ENCODE measurements around the gene SMIM13. TPM values are rescaled to one million over a fixed set of nuclear protein-coding genes. Genes with fewer than 3 reads are reported as not detected.
"Not testable (repeated sequence)": the region's sequence is repeated elsewhere in the genome, so short reads cannot be mapped to it uniquely, and the experiment has no call there.

Gene SMIM13
- polyA plus RNA-seq, 1 experiment = 9.0 TPM

DNA sequence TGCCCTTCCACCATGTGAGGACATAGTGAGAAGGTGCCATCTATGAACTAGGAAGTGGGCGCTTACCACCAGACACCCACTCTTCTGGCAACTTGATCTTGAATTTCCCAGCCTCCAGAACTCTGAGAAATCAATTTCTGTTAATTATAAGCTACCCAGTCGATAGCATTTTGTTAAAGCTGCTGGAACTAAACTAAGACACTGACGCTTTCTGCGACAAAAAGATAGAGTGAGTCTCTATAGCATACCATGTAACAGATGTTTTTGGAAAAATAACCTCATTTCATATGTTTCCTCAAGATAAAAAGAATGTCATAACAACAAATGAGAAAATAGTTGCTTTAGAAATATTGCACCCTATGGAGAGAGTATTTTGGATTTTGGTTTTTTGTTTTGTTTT, 15.4 kb upstream of the SMIM13 start:
- H3K9me3 ChIP-seq (ENCODE audit: control insufficient read depth, insufficient read depth, low read length) = no peaks in the 10 kb centered on the region
- DNase-seq (ENCODE audit: low read depth, low spot score) = no peak
- CTCF ChIA-PET = interaction anchor here (4.9 kb wide), 1 partner anchor 418 kb away, joined by 24 read pairs; no protein-coding TSS in a partner anchor
- no peak overlapping the region for H3K27ac ChIP-seq (ENCODE audit: low read depth, low read length)
- no peaks in the 10 kb centered on the region for H3K27me3 ChIP-seq (ENCODE audit: control insufficient read depth, insufficient read depth, low read length)
- no peak overlapping the region for H3K4me3 ChIP-seq (ENCODE audit: low read depth, low read length)
- POLR2A ChIA-PET = no interaction called here
- TF ChIP-seq, protein P1, sequence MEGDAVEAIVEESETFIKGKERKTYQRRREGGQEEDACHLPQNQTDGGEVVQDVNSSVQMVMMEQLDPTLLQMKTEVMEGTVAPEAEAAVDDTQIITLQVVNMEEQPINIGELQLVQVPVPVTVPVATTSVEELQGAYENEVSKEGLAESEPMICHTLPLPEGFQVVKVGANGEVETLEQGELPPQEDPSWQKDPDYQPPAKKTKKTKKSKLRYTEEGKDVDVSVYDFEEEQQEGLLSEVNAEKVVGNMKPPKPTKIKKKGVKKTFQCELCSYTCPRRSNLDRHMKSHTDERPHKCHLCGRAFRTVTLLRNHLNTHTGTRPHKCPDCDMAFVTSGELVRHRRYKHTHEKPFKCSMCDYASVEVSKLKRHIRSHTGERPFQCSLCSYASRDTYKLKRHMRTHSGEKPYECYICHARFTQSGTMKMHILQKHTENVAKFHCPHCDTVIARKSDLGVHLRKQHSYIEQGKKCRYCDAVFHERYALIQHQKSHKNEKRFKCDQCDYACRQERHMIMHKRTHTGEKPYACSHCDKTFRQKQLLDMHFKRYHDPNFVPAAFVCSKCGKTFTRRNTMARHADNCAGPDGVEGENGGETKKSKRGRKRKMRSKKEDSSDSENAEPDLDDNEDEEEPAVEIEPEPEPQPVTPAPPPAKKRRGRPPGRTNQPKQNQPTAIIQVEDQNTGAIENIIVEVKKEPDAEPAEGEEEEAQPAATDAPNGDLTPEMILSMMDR (IDR thresholded peaks at IDR 0.05; ENCODE audit: low read depth, low read length) = no peak

GRCh38 chr6:11080296-11080695, 13.3 kb upstream of the SMIM13 start:
- ChIA-PET POLR2A (interaction anchor here (0.7 kb wide), 2 partner anchors 11 to 50 kb away, joined by 3 to 5 read pairs; no protein-coding TSS in a partner anchor), CTCF (interaction anchor here (1.0 to 1.9 kb wide), 2 partner anchors 11 to 416 kb away, joined by 3 to 15 read pairs; no protein-coding TSS in a partner anchor)
- Histone ChIP-seq H3K4me3 (ENCODE audit: low read depth, low read length) (no peak overlapping the region), H3K27ac (ENCODE audit: low read depth, low read length) (no peak overlapping the region), H3K9me3 (ENCODE audit: control insufficient read depth, insufficient read depth, low read length) (no peaks in the 10 kb centered on the region), H3K27me3 (ENCODE audit: control insufficient read depth, insufficient read depth, low read length) (no peaks in the 10 kb centered on the region)
- TF ChIP-seq, protein P1 (IDR thresholded peaks at IDR 0.05; ENCODE audit: low read depth, low read length) = no peak
- DNase-seq (ENCODE audit: low read depth, low spot score) = no peak

DNA sequence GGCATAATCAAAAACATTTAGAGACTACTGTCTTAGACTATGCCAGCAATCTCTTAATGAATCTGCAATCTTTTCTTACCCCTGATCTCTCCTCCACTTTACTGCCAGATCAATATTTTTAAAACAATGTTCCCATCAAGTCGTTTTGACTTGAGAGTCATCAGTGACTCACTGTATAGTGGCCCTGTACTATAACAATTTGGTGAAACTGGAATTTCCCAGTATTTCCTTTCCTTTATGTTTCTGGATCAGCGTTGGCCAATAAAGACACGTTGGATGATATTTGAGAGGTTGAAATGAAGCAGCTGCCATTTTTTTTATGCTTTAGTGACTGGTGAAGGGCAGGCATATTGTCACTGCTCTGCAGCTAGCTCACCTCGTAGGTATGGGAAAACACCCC, 10.1 kb upstream of the SMIM13 start:
- TF ChIP-seq, protein P1 (IDR thresholded peaks at IDR 0.05; ENCODE audit: low read depth, low read length) = no peak
- DNase-seq (ENCODE audit: low read depth, low spot score) = no peak
- ChIA-PET POLR2A (no interaction called here), CTCF (interaction anchor here (0.8 to 3.2 kb wide), 3 partner anchors 14 to 413 kb away, joined by 3 to 17 read pairs (median 4); no protein-coding TSS in a partner anchor)
- no peak overlapping the region for H3K4me3 ChIP-seq (ENCODE audit: low read depth, low read length)
- no peaks in the 10 kb centered on the region for H3K27me3 ChIP-seq (ENCODE audit: control insufficient read depth, insufficient read depth, low read length)
- no peak overlapping the region for H3K27ac ChIP-seq (ENCODE audit: low read depth, low read length)
- peaks cover 3% of the 10 kb centered on the region; the same call in 1 of the 2 replicates for H3K9me3 ChIP-seq (ENCODE audit: control insufficient read depth, insufficient read depth, low read length)

DNA sequence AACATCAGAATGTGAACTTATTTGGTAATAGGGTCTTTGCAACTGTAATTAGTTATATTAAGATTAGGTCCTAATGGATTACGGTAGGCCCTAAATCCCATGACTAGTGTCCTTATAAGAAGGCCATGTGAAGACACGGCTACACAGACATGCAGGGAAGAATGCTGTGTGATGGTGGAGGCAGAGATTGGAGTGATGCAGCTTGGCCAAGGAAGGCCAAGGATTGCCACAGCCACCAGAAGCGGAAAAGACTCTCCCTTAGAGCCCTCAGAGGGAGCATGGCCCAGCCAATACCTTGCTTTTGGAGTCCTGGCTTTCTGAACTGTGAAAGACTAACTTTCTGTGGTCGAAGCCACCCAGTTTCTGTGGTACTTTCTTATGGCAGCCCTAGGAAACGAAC, 9.7 kb upstream of the SMIM13 start:
- H3K9me3 ChIP-seq (ENCODE audit: control insufficient read depth, insufficient read depth, low read length) = peaks cover 3% of the 10 kb centered on the region; the same call in 1 of the 2 replicates
- TF ChIP-seq, protein P1 (IDR thresholded peaks at IDR 0.05; ENCODE audit: low read depth, low read length) = no peak
- H3K27ac ChIP-seq (ENCODE audit: low read depth, low read length) = no peak overlapping the region
- no peaks in the 10 kb centered on the region for H3K27me3 ChIP-seq (ENCODE audit: control insufficient read depth, insufficient read depth, low read length)
- POLR2A ChIA-PET = no interaction called here
- CTCF ChIA-PET = interaction anchor here (0.8 to 3.2 kb wide), 3 partner anchors 14 to 412 kb away, joined by 3 to 17 read pairs (median 3); no protein-coding TSS in a partner anchor
- no peak overlapping the region for H3K4me3 ChIP-seq (ENCODE audit: low read depth, low read length)
- DNase-seq (ENCODE audit: low read depth, low spot score) = no peak

DNA sequence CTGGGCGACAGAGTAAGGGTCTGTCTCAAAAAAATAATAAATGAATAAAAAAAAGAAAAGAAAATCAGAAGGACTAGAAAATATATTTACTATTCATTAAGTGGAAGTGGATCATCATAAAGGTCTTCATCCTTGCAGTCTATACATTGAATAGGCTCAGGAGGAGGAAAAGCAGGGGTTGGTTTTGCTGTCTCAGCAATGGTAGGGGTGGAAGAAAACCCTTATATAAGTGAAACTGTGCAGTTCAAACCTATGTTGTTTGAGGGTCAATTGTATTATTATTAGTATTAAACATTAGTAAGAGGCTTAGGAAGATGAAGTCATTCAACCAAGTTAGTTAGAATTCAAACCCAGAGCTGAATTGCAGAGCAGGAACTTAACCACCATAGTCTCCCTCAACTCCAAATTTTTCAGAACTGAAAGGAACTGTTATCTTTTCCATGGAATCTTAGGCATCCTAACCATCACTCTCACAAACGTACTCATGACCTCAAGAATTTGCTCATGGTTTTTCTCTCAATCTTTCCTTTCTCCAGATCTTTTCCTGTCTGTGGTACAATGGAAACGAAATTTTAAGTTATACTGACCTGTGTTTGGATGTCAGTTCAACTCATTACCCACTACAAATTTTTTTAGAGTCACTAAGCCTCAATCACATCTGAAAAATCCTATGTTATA, 7.7 kb upstream of the SMIM13 start:
- ChIA-PET POLR2A (no interaction called here), CTCF (interaction anchor here (0.6 kb wide), 1 partner anchor 400 kb away, joined by 4 read pairs; no protein-coding TSS in a partner anchor)
- no peaks in the 10 kb centered on the region for H3K27me3 ChIP-seq (ENCODE audit: control insufficient read depth, insufficient read depth, low read length)
- H3K4me3 ChIP-seq (ENCODE audit: low read depth, low read length) = no peak overlapping the region
- no peak for DNase-seq (ENCODE audit: low read depth, low spot score)
- TF ChIP-seq, protein P1 (IDR thresholded peaks at IDR 0.05; ENCODE audit: low read depth, low read length) = no peak
- H3K9me3 ChIP-seq (ENCODE audit: control insufficient read depth, insufficient read depth, low read length) = peaks cover 3% of the 10 kb centered on the region; the same call in 1 of the 2 replicates
- H3K27ac ChIP-seq (ENCODE audit: low read depth, low read length) = no peak overlapping the region

DNA sequence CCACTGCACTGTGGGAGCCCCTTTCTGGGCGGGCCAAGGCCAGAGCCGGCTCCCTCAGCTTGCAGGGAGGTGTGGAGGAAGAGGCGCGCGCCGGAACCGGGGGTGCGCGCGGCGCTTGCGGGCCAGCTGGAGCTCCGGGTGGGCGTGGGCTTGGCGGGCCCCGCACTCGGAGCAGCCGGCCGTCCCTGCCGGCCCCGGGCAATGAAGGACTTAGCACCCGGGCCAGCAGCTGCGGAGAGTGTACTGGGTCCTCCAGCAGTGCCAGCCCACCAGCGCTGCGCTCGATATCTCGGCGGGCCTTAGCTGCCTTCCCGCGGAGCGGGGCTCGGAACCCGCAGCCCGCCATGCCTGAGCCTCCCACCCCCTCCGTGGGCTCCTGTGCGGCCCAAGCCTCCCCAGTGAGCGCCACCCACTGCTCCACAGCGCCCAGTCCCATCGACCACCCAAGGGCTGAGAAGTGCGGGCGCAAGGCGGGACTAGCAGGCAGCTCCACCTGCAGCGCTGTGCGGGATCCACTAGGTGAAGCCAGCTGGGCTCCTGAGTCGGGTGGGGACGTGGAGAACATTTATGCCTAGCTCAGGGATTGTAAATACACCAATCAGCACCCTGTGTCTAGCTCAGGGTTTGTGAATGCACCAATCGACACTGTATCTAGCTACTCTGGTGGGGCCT, 6.4 kb upstream of the SMIM13 start:
- H3K27me3 ChIP-seq (ENCODE audit: control insufficient read depth, insufficient read depth, low read length); H3K9me3 ChIP-seq (ENCODE audit: control insufficient read depth, insufficient read depth, low read length); H3K27ac ChIP-seq (ENCODE audit: low read depth, low read length); H3K4me3 ChIP-seq (ENCODE audit: low read depth, low read length); DNase-seq (ENCODE audit: low read depth, low spot score); POLR2A ChIA-PET: not testable (repeated sequence)
- CTCF ChIA-PET = interaction anchor here (0.6 to 1.9 kb wide), 5 partner anchors 17 to 690 kb away, joined by 3 to 5 read pairs (median 3); no protein-coding TSS in a partner anchor
